ENCODE data around the gene HSDL1. TPM values are rescaled to one million over a fixed set of nuclear protein-coding genes. Genes with fewer than 3 reads are reported as not detected.
A peak's percentile ranks its signal among the peaks of the same experiment; 100 is the strongest.

Gene HSDL1
- total RNA-seq, 1 experiment from 2014 or later: 34.2 TPM

DNA sequence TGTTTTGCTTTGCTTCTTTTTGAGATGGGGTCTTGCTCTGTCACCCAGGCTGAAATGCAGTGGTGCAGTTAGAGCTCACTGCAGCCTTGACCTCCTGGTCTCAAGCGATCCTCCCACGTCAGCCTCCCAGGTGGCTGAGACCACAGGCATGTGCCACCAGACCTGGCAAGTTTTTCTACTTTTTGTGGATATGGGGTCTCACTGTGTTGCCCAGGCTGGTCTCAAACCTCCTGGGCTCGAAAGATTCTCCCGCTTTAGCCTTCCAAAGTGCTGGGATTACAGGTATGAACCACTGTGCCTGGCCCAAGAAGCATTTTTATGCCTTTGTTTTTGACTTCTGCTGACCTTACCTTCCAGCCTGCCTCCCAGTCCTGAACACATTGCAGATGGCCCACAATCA lies 10.2 kb upstream of the HSDL1 start:
- H3K27ac Mint-ChIP-seq: peak overlapping the region in 1 of 3 experiments; percentile 9; a peak in 1 of 7 replicates
- Histone ChIP-seq H3K4ac (ENCODE audit: low read depth, low read length) (no peak overlapping the region), H3K27ac (ENCODE audit: insufficient read length, low read depth, low read length) (no peak overlapping the region), H3K23ac (ENCODE audit: insufficient read length, low read depth, low read length) (no peak overlapping the region), H2AK5ac (ENCODE audit: insufficient read length, low read length) (no peak overlapping the region), H3K9ac (ENCODE audit: extremely low read depth, insufficient read length, low read length) (no peak overlapping the region), H3K14ac (ENCODE audit: insufficient read depth, low read length) (no peak overlapping the region; the same call in 1 of the 2 replicates), H3K27me3 (ENCODE audit: insufficient read depth, low read length) (no peaks in the 10 kb centered on the region), H3T11ph (ENCODE audit: low read length) (no peak overlapping the region), H2BK12ac (ENCODE audit: insufficient read length, low read depth, low read length) (no peak overlapping the region), H3K9me3 (ENCODE audit: control insufficient read depth, low read depth, low read length) (no peaks in the 10 kb centered on the region), H3K4me1 (ENCODE audit: insufficient read depth, low read length) (no peaks in the 10 kb centered on the region), H2BK20ac (ENCODE audit: low read depth, low read length, poor library complexity, severe bottlenecking) (no peak overlapping the region), H4K5ac (ENCODE audit: insufficient read length, low read depth, low read length) (no peak overlapping the region), H3K56ac (ENCODE audit: insufficient read length, low read depth, low read length) (no peak overlapping the region), H3K4me2 (ENCODE audit: insufficient read depth, insufficient read length, low read length) (no peak overlapping the region), H3K79me1 (ENCODE audit: insufficient read depth, low read depth, low read length, poor library complexity, severe bottlenecking) (no peaks in the 10 kb centered on the region), H4K20me1 (ENCODE audit: control insufficient read depth, insufficient read depth, insufficient read length) (no peaks in the 10 kb centered on the region), H2BK120ac (ENCODE audit: low read depth, low read length, poor library complexity, severe bottlenecking) (no peak overlapping the region), H3K23me2 (ENCODE audit: insufficient read length, low read depth, low read length, poor library complexity, severe bottlenecking) (no peaks in the 10 kb centered on the region), H4K91ac (ENCODE audit: insufficient read length, low read depth, low read length) (no peak overlapping the region), H2AFZ (ENCODE audit: low read length) (no peak overlapping the region), H3K18ac (ENCODE audit: insufficient read length, low read depth, low read length) (no peak overlapping the region), H3K79me2 (ENCODE audit: insufficient read depth, low read length) (no peaks in the 10 kb centered on the region), H4K8ac (replicated peaks; ENCODE audit: insufficient read length, low read depth, low read length) (no peak overlapping the region), H2BK15ac (ENCODE audit: low read depth, low read length) (no peak overlapping the region), H2BK5ac (ENCODE audit: insufficient read length, low read length) (no peak overlapping the region)
- peaks cover 9% of the 10 kb centered on the region for H3K27me3 Mint-ChIP-seq (ENCODE audit: low read depth)
- peaks cover 0 to 12% of the 10 kb centered on the region in 2 experiments; a peak in 2 of 4 replicates for H3K4me1 Mint-ChIP-seq
- TF ChIP-seq, protein P1, sequence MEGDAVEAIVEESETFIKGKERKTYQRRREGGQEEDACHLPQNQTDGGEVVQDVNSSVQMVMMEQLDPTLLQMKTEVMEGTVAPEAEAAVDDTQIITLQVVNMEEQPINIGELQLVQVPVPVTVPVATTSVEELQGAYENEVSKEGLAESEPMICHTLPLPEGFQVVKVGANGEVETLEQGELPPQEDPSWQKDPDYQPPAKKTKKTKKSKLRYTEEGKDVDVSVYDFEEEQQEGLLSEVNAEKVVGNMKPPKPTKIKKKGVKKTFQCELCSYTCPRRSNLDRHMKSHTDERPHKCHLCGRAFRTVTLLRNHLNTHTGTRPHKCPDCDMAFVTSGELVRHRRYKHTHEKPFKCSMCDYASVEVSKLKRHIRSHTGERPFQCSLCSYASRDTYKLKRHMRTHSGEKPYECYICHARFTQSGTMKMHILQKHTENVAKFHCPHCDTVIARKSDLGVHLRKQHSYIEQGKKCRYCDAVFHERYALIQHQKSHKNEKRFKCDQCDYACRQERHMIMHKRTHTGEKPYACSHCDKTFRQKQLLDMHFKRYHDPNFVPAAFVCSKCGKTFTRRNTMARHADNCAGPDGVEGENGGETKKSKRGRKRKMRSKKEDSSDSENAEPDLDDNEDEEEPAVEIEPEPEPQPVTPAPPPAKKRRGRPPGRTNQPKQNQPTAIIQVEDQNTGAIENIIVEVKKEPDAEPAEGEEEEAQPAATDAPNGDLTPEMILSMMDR (conservative IDR thresholded peaks at IDR 0.05): no peak
- H3K9me3 Mint-ChIP-seq: no peaks in the 10 kb centered on the region
- H3K4me3 Mint-ChIP-seq: no peak overlapping the region; a peak in 1 of 5 replicates
- no CpG with 5 or more reads among the region's 4 CpGs for WGBS (ENCODE audit: extremely low coverage, insufficient read length, low lambda C conversion rate)
- DNase-seq: no peak
- H3K36me3 Mint-ChIP-seq (ENCODE audit: insufficient read depth in 1 of 3, low read depth in 3 of 3): no peaks in the 10 kb centered on the region

All from H9 (cell line).